GM23338 (cell line): ENCODE results near the gene C1orf87. TPM values are rescaled to one million over a fixed set of nuclear protein-coding genes. Genes with fewer than 3 reads are reported as not detected.

Experiments
- ATAC-seq: fragments of 200-7000 bp; cut with Tn5 transposase; 3 replicates; pipeline ENCODE4 v1.9.1; 2020
- DNase-seq: peaks from one replicate; pipeline ENCODE4 v3.0.0-alpha.2; 2015; ENCODE audit warnings: low spot score
- H2AFZ ChIP-seq: fragments of 200-600 bp; sonication (generic); 2 replicates; pipeline ENCODE4 v1.8.0; 2016; ENCODE audit warnings: antibody characterized with exemption, mild to moderate bottlenecking, moderate library complexity
- H3F3A ChIP-seq: fragments of 200-600 bp; sonication (generic); replicated peaks from 2 replicates; pipeline ENCODE4 v1.8.0; 2017; ENCODE audit warnings: antibody characterized with exemption, mixed run types, low read depth
- H3K27ac ChIP-seq: fragments of 200-600 bp; sonication (generic); 2 replicates; pipeline ENCODE4 v1.6.1; 2016; ENCODE audit warnings: low read depth
- H3K27me3 ChIP-seq: fragments of 200-600 bp; sonication (generic); 2 replicates; pipeline ENCODE4 v1.8.0; 2016; ENCODE audit warnings: mild to moderate bottlenecking, mixed run types, moderate library complexity; ENCODE audit not compliant: insufficient read depth
- H3K36me3 ChIP-seq: fragments of 200-600 bp; sonication (generic); 2 replicates; pipeline ENCODE4 v1.8.0; 2016; ENCODE audit warnings: mild to moderate bottlenecking; ENCODE audit not compliant: insufficient read depth
- H3K4me1 ChIP-seq: fragments of 200-600 bp; sonication (generic); 2 replicates; pipeline ENCODE4 v1.8.0; 2016; ENCODE audit warnings: mild to moderate bottlenecking, moderate library complexity; ENCODE audit not compliant: insufficient read depth
- H3K4me2 ChIP-seq: fragments of 200-600 bp; sonication (generic); 2 replicates; pipeline ENCODE4 v1.7.1; 2017; ENCODE audit warnings: mixed run types
- H3K4me3 ChIP-seq: fragments of 200-600 bp; sonication (generic); 2 replicates; pipeline ENCODE4 v1.6.1; 2016; ENCODE audit warnings: mixed run types
- H3K79me2 ChIP-seq: fragments of 200-600 bp; sonication (generic); replicated peaks from 2 replicates; pipeline ENCODE4 v1.8.0; 2017; ENCODE audit warnings: mild to moderate bottlenecking; ENCODE audit not compliant: insufficient read depth
- H3K9me2 ChIP-seq: fragments of 200-600 bp; sonication (generic); 2 replicates; pipeline ENCODE4 v1.8.0; 2017; ENCODE audit not compliant: insufficient read depth
- H4K20me1 ChIP-seq: fragments of 200-600 bp; sonication (generic); replicated peaks from 2 replicates; pipeline ENCODE4 v1.8.0; 2017; ENCODE audit warnings: mild to moderate bottlenecking; ENCODE audit not compliant: insufficient read depth
- H3K27ac Mint-ChIP-seq: 2 replicates; pipeline ENCODE4 v1.8.0; 2020; ENCODE audit warnings: inconsistent platforms, mild to moderate bottlenecking, moderate library complexity, mixed read lengths
- H3K27me3 Mint-ChIP-seq: 3 replicates; pipeline ENCODE4 v1.8.0; 2022; ENCODE audit warnings: low read depth, mild to moderate bottlenecking, moderate library complexity, mixed read lengths, inconsistent platforms; ENCODE audit not compliant: insufficient read depth, poor library complexity
- H3K36me3 Mint-ChIP-seq: 3 replicates; pipeline ENCODE4 v1.8.0; 2021; ENCODE audit warnings: low read depth, mild to moderate bottlenecking, inconsistent platforms, moderate library complexity, mixed read lengths
- H3K4me1 Mint-ChIP-seq: 3 replicates; pipeline ENCODE4 v1.8.0; 2020; ENCODE audit warnings: mild to moderate bottlenecking, inconsistent platforms, mixed read lengths
- H3K4me3 Mint-ChIP-seq: 3 replicates; pipeline ENCODE4 v1.8.0; 2021; ENCODE audit warnings: moderate library complexity, mild to moderate bottlenecking, inconsistent platforms, mixed read lengths
- H3K9me3 Mint-ChIP-seq: 3 replicates; pipeline ENCODE4 v1.8.0; 2020; ENCODE audit warnings: moderate library complexity, mild to moderate bottlenecking, inconsistent platforms, mixed read lengths
- CREB1 ChIP-seq: fragments of 250-450 bp; sonication (Bioruptor Pico); IDR thresholded peaks from 2 replicates; pipeline ENCODE4 v1.5.0; 2020; ENCODE audit warnings: low read depth, mild to moderate bottlenecking, moderate library complexity
- EZH2 ChIP-seq: fragments of 200-600 bp; sonication (generic); IDR thresholded peaks from one replicate; pipeline ENCODE4 v1.8.0; 2017; ENCODE audit warnings: antibody characterized with exemption, mild to moderate bottlenecking, low read depth; ENCODE audit not compliant: unreplicated experiment
- EZH2phosphoT487 ChIP-seq: fragments of 200-600 bp; sonication (generic); IDR thresholded peaks from one replicate; pipeline ENCODE4 v1.8.1; 2018; ENCODE audit warnings: antibody characterized with exemption; ENCODE audit not compliant: unreplicated experiment
- NANOG ChIP-seq: IDR thresholded peaks from 2 replicates; pipeline ENCODE4 v1.6.1; 2016; ENCODE audit warnings: antibody characterized with exemption, borderline replicate concordance
- POLR2AphosphoS5 ChIP-seq: IDR thresholded peaks from 2 replicates; pipeline ENCODE4 v1.6.1; 2016; ENCODE audit warnings: antibody characterized with exemption, low read depth
- STAT1 ChIP-seq: IDR thresholded peaks from one replicate; pipeline ENCODE4 v1.6.1; 2016; ENCODE audit warnings: antibody characterized with exemption; ENCODE audit not compliant: unreplicated experiment
- ZNF114 ChIP-seq: fragments of 250-450 bp; sonication (Bioruptor Pico); IDR thresholded peaks from 2 replicates; pipeline ENCODE4 v1.5.0; 2020; ENCODE audit warnings: mild to moderate bottlenecking, moderate library complexity
- ZNF331 ChIP-seq: fragments of 250-450 bp; sonication (Bioruptor Pico); IDR thresholded peaks from 2 replicates; pipeline ENCODE4 v1.5.0; 2020; ENCODE audit warnings: low read depth, mild to moderate bottlenecking, moderate library complexity
- polyA plus RNA-seq: library from polyadenylated mRNA; unstranded; fragments of >200 nt; fragmentation: Nextera tagmentation; extraction: Ambion mirVana; gene quantifications from 2 replicates; pipeline ENCODE4 v1.2.1, GENCODE V29; 2016
- total RNA-seq: library from RNA; depleted of rRNA; stranded (reverse); fragments of >200 nt; shearing (Covaris generic); gene quantifications from 2 replicates; pipeline ENCODE4 v1.2.3, GENCODE V29; 2014
- TF ChIP-seq, protein P1 (sequence below), 2 experiments: fragments of 200-600 bp in 1 of 2; sonication (generic) in 1 of 2; conservative IDR thresholded peaks; 2 replicates each; pipeline versions ENCODE4 v1.5.1 to v1.6.1; 2016 to 2017; ENCODE audit warnings: antibody characterized with exemption in 2 of 2, low read depth in 2 of 2, mild to moderate bottlenecking in 2 of 2, moderate library complexity in 1 of 2
- TF ChIP-seq, protein P2 (sequence below): IDR thresholded peaks from one replicate; pipeline ENCODE4 v1.6.1; 2018; ENCODE audit warnings: antibody characterized with exemption; ENCODE audit not compliant: unreplicated experiment
- TF ChIP-seq, protein P3 (sequence below): IDR thresholded peaks from 2 replicates; pipeline ENCODE4 v1.6.1; 2016; ENCODE audit warnings: antibody characterized with exemption

Gene C1orf87
- total and polyA plus RNA-seq, 2 experiments from 2014 or later: 0.07 to 0.21 TPM

DNA sequence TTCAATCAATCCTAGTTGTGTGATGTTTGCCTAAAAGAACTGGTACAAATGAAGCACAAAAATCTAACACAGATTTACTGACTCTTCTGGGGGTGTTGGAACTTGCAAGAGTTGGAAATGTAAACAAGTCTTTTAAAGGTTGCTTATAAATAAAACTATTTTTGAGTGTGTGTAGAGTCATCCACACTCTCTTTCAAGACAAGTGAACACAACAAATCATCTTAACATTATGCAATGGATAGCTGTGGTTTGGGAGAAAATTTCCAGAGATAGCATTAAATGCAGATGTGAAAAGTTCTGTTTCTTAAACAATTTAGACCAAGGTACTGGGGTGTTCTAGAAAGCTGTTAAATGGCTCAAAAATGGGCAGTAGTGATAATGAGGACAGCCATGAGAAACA is 28.7 kb downstream of the C1orf87 start:
- Histone ChIP-seq H3K79me2 (no peaks in the 10 kb centered on the region), H2AFZ (peak overlapping the region; percentile 63; the same call in 1 of the 2 replicates), H3K4me1 (peaks cover 7% of the 10 kb centered on the region), H3K27ac (no peak overlapping the region), H4K20me1 (no peaks in the 10 kb centered on the region), H3K4me3 (no peak overlapping the region), H3K36me3 (no peaks in the 10 kb centered on the region), H3F3A (no peaks in the 10 kb centered on the region), H3K9me2 (no peaks in the 10 kb centered on the region), H3K4me2 (no peak overlapping the region), H3K27me3 (no peaks in the 10 kb centered on the region)
- Mint-ChIP-seq H3K9me3 (peaks cover 6% of the 10 kb centered on the region; the same call in 1 of the 3 replicates), H3K27me3 (no peaks in the 10 kb centered on the region), H3K36me3 (no peaks in the 10 kb centered on the region), H3K27ac (no peak overlapping the region), H3K4me1 (peaks cover 13% of the 10 kb centered on the region), H3K4me3 (no peak overlapping the region)
- DNase-seq (no peak), ATAC-seq (no peak)
- TF ChIP-seq EZH2phosphoT487 (no peak), NANOG (no peak), ZNF331 (CRISPR knock-in tag) (no peak), CREB1 (no peak), EZH2 (no peak), POLR2AphosphoS5 (no peak), ZNF114 (no peak)
- TF ChIP-seq, protein P1, sequence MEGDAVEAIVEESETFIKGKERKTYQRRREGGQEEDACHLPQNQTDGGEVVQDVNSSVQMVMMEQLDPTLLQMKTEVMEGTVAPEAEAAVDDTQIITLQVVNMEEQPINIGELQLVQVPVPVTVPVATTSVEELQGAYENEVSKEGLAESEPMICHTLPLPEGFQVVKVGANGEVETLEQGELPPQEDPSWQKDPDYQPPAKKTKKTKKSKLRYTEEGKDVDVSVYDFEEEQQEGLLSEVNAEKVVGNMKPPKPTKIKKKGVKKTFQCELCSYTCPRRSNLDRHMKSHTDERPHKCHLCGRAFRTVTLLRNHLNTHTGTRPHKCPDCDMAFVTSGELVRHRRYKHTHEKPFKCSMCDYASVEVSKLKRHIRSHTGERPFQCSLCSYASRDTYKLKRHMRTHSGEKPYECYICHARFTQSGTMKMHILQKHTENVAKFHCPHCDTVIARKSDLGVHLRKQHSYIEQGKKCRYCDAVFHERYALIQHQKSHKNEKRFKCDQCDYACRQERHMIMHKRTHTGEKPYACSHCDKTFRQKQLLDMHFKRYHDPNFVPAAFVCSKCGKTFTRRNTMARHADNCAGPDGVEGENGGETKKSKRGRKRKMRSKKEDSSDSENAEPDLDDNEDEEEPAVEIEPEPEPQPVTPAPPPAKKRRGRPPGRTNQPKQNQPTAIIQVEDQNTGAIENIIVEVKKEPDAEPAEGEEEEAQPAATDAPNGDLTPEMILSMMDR (conservative IDR thresholded peaks at IDR 0.05; ENCODE audit: low read depth in 2 of 2): no peak
- TF ChIP-seq, protein P2, sequence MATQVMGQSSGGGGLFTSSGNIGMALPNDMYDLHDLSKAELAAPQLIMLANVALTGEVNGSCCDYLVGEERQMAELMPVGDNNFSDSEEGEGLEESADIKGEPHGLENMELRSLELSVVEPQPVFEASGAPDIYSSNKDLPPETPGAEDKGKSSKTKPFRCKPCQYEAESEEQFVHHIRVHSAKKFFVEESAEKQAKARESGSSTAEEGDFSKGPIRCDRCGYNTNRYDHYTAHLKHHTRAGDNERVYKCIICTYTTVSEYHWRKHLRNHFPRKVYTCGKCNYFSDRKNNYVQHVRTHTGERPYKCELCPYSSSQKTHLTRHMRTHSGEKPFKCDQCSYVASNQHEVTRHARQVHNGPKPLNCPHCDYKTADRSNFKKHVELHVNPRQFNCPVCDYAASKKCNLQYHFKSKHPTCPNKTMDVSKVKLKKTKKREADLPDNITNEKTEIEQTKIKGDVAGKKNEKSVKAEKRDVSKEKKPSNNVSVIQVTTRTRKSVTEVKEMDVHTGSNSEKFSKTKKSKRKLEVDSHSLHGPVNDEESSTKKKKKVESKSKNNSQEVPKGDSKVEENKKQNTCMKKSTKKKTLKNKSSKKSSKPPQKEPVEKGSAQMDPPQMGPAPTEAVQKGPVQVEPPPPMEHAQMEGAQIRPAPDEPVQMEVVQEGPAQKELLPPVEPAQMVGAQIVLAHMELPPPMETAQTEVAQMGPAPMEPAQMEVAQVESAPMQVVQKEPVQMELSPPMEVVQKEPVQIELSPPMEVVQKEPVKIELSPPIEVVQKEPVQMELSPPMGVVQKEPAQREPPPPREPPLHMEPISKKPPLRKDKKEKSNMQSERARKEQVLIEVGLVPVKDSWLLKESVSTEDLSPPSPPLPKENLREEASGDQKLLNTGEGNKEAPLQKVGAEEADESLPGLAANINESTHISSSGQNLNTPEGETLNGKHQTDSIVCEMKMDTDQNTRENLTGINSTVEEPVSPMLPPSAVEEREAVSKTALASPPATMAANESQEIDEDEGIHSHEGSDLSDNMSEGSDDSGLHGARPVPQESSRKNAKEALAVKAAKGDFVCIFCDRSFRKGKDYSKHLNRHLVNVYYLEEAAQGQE: no peak
- TF ChIP-seq, protein P3, sequence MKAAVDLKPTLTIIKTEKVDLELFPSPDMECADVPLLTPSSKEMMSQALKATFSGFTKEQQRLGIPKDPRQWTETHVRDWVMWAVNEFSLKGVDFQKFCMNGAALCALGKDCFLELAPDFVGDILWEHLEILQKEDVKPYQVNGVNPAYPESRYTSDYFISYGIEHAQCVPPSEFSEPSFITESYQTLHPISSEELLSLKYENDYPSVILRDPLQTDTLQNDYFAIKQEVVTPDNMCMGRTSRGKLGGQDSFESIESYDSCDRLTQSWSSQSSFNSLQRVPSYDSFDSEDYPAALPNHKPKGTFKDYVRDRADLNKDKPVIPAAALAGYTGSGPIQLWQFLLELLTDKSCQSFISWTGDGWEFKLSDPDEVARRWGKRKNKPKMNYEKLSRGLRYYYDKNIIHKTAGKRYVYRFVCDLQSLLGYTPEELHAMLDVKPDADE: no peak

DNA sequence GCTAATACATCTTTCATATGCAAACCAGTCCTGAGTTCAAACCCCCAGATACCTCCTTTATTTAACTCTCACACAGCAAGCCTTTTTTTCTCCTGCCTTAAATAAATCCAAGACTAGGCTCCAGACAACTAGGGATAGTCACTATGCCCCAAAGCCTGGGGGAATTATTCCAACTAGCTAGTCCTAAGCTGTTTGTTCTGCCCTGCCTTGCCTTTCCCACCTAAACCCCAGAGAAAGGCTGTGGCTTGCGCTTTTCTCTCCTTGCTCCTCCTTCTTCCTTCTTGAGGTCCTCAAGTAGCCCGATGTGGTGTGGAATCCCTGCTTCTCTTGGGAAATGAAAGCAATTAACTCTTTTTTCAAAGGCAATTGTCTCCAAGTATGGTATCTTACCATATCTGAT is 31.8 kb downstream of the C1orf87 start:
- Histone ChIP-seq H3K4me1 (peaks cover 7% of the 10 kb centered on the region), H2AFZ (peak overlapping the region; percentile 94), H3K4me3 (no peak overlapping the region), H3K27ac (no peak overlapping the region), H3K79me2 (no peaks in the 10 kb centered on the region), H3K27me3 (no peaks in the 10 kb centered on the region), H3K36me3 (no peaks in the 10 kb centered on the region), H4K20me1 (no peaks in the 10 kb centered on the region), H3K9me2 (0 out of 2 replicates have a peak, but pooled peaks cover 2% of the 10 kb centered on the region), H3K4me2 (no peak overlapping the region; the same call in 1 of the 2 replicates), H3F3A (no peaks in the 10 kb centered on the region)
- no peaks in the 10 kb centered on the region for H3K9me3 Mint-ChIP-seq
- H3K4me1 Mint-ChIP-seq: peaks cover 13% of the 10 kb centered on the region
- DNase-seq (peak; percentile 4), ATAC-seq (peak; percentile 54)
- H3K36me3 Mint-ChIP-seq: no peaks in the 10 kb centered on the region
- no peak overlapping the region for H3K4me3 Mint-ChIP-seq
- no peak overlapping the region for H3K27ac Mint-ChIP-seq
- no peaks in the 10 kb centered on the region for H3K27me3 Mint-ChIP-seq
- TF ChIP-seq, protein P1 (conservative IDR thresholded peaks at IDR 0.05; ENCODE audit: low read depth in 2 of 2): no peak
- TF ChIP-seq POLR2AphosphoS5 (no peak), STAT1 (no peak), EZH2phosphoT487 (no peak), EZH2 (no peak)
- TF ChIP-seq, protein P2: no peak
